Keratinocyte (primary cell): ENCODE measurements around the gene MRS2.

Experiments used
- EZH2 ChIP-seq: IDR thresholded peaks from one replicate; pipeline ENCODE4 v1.6.1; 2012; ENCODE audit warnings: inconsistent platforms, mild to moderate bottlenecking, low read length, moderate library complexity
- TF ChIP-seq, protein P1 (sequence below), 3 experiments: IDR thresholded peaks in 1 of 3; conservative IDR thresholded peaks in 1 of 3; optimal IDR thresholded peaks in 1 of 3; 2 replicates in 2 of 3; 3 replicates in 1 of 3; pipeline versions ENCODE3 to v1.5.1; 2011; ENCODE audit warnings: low read length in 3 of 3, mild to moderate bottlenecking in 3 of 3, moderate library complexity in 2 of 3, control low read depth in 1 of 3, inconsistent platforms in 1 of 3; ENCODE audit not compliant: insufficient read depth in 2 of 3; ENCODE audit errors: extremely low read depth in 1 of 3

DNA sequence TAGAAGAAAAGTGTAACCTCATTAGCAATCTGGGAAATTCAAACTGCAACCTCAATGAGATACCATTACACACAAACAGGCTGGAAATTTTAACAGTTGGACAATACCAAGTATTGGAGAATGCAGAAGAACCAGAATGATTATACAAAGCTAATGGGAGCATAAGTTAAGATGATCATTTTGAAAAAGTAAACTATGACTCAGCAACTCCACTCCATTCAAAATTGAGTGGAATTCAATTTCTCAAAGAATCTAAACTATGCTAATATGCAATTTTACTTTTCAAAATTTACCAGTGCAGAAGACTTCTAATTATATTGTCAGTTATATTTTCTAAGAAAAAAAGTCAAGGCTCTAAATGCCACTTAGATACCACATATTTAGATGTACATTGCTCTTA is 69.4 kb downstream of the MRS2 start:
- TF ChIP-seq, protein P1, sequence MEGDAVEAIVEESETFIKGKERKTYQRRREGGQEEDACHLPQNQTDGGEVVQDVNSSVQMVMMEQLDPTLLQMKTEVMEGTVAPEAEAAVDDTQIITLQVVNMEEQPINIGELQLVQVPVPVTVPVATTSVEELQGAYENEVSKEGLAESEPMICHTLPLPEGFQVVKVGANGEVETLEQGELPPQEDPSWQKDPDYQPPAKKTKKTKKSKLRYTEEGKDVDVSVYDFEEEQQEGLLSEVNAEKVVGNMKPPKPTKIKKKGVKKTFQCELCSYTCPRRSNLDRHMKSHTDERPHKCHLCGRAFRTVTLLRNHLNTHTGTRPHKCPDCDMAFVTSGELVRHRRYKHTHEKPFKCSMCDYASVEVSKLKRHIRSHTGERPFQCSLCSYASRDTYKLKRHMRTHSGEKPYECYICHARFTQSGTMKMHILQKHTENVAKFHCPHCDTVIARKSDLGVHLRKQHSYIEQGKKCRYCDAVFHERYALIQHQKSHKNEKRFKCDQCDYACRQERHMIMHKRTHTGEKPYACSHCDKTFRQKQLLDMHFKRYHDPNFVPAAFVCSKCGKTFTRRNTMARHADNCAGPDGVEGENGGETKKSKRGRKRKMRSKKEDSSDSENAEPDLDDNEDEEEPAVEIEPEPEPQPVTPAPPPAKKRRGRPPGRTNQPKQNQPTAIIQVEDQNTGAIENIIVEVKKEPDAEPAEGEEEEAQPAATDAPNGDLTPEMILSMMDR (optimal IDR thresholded peaks at IDR 0.05 in 1 of 3, IDR thresholded peaks at IDR 0.05 in 1 of 3, conservative IDR thresholded peaks at IDR 0.05 in 1 of 3; ENCODE audit: extremely low read depth in 1 of 3, insufficient read depth in 2 of 3, low read length in 3 of 3) = no peak
- no peak for TF ChIP-seq EZH2
